H1 (cell line): ENCODE results near the gene PPP1R2. TPM values are rescaled to one million over a fixed set of nuclear protein-coding genes. Genes with fewer than 3 reads are reported as not detected.

Experiments
- CTCF ChIA-PET: fragments of 300-600 bp; sonication (Branson Sonifier 250); formaldehyde crosslinking; loops from one replicate; lab custom pipeline; 2021; ENCODE audit not compliant: partially characterized antibody; lab: Charles Lee
- POLR2A ChIA-PET: fragments of 300-600 bp; sonication (Branson Sonifier 250); formaldehyde crosslinking; loops from one replicate; lab custom pipeline; 2021; ENCODE audit warnings: inconsistent platforms; ENCODE audit not compliant: partially characterized antibody; lab: Charles Lee
- DNase-seq, 2 experiments: peaks; one replicate each; pipeline versions ENCODE4 v3.0.0 to v3.0.0-alpha.2; 2010 to 2022; ENCODE audit warnings: low spot score in 2 of 2, low read depth in 1 of 2, mixed read lengths in 1 of 2
- FAIRE-seq: peaks from 2 replicates; lab custom pipeline; 2011; peaks lifted over from hg19 to GRCh38; lab: Jason Lieb, UNC
- H2AFZ ChIP-seq: 2 replicates; pipeline ENCODE4 v1.8.1; 2012; ENCODE audit warnings: low read length, inconsistent platforms
- H2AK5ac ChIP-seq: 2 replicates; pipeline ENCODE4 v1.6.1; 2013; ENCODE audit warnings: low read depth, low read length
- H2BK120ac ChIP-seq: replicated peaks from 2 replicates; pipeline ENCODE3; 2013; ENCODE audit warnings: low read depth, low read length, inconsistent platforms
- H2BK12ac ChIP-seq: 2 replicates; pipeline ENCODE4 v1.6.1; 2013; ENCODE audit warnings: low read depth, low read length
- H2BK15ac ChIP-seq: 2 replicates; pipeline ENCODE4 v1.6.1; 2013; ENCODE audit warnings: low read length
- H2BK20ac ChIP-seq: 2 replicates; pipeline ENCODE4 v1.6.1; 2013; ENCODE audit warnings: low read length
- H2BK5ac ChIP-seq: 2 replicates; pipeline ENCODE4 v1.6.1; 2013; ENCODE audit warnings: low read depth, low read length
- H3K14ac ChIP-seq: 2 replicates; pipeline ENCODE4 v1.6.1; 2013; ENCODE audit warnings: inconsistent platforms; ENCODE audit not compliant: insufficient read length
- H3K18ac ChIP-seq: 2 replicates; pipeline ENCODE4 v1.6.1; 2013; ENCODE audit warnings: low read length; ENCODE audit errors: extremely low read depth
- H3K23ac ChIP-seq: 2 replicates; pipeline ENCODE4 v1.6.1; 2013; ENCODE audit warnings: inconsistent platforms; ENCODE audit not compliant: insufficient read length
- H3K23me2 ChIP-seq: 2 replicates; pipeline ENCODE4 v1.6.1; 2013; ENCODE audit warnings: low read depth, low read length
- H3K27ac ChIP-seq: 2 replicates; pipeline ENCODE4 v1.6.1; 2011; ENCODE audit warnings: low read depth, low read length, inconsistent platforms
- H3K27me3 ChIP-seq, 4 experiments: replicated peaks in 1 of 4; 1 replicate in 1 of 4; 2 replicates in 3 of 4; pipeline versions ENCODE4 v1.6.1 to v1.8.1; 2011 to 2013; ENCODE audit warnings: low read length in 3 of 4, mild to moderate bottlenecking in 3 of 4, inconsistent platforms in 2 of 4, mixed read lengths in 2 of 4, moderate library complexity in 1 of 4; ENCODE audit not compliant: control insufficient read depth in 3 of 4, insufficient read depth in 3 of 4; ENCODE audit errors: extremely low read depth in 1 of 4
- H3K36me3 ChIP-seq, 4 experiments: 2 replicates each; pipeline versions ENCODE4 v1.6.1 to v1.8.1; 2011 to 2013; ENCODE audit warnings: mild to moderate bottlenecking in 4 of 4, low read length in 3 of 4, moderate library complexity in 2 of 4, control low read depth in 1 of 4, inconsistent platforms in 1 of 4; ENCODE audit not compliant: insufficient read depth in 4 of 4, control insufficient read depth in 2 of 4
- H3K4ac ChIP-seq: replicated peaks from 2 replicates; pipeline ENCODE3; 2013; ENCODE audit warnings: low read length, low read depth, mixed read lengths, inconsistent platforms; ENCODE audit not compliant: insufficient read length
- H3K4me1 ChIP-seq, 4 experiments: replicated peaks in 1 of 4; 1 replicate in 1 of 4; 2 replicates in 3 of 4; pipeline versions ENCODE4 v1.6.1 to v1.8.1; 2011 to 2013; ENCODE audit warnings: low read length in 3 of 4, inconsistent platforms in 2 of 4, mixed read lengths in 1 of 4; ENCODE audit not compliant: insufficient read depth in 4 of 4, control insufficient read depth in 3 of 4
- H3K4me2 ChIP-seq, 2 experiments: 2 replicates each; pipeline versions ENCODE4 v1.6.1 to v1.8.1; 2011 to 2013; ENCODE audit warnings: low read depth in 2 of 2, low read length in 2 of 2, control low read depth in 1 of 2, inconsistent platforms in 1 of 2, mild to moderate bottlenecking in 1 of 2; ENCODE audit not compliant: insufficient read depth in 1 of 2
- H3K4me3 ChIP-seq, 4 experiments: fragments of 200-600, 300-600 bp in 1 of 4; sonication (generic), shearing (Covaris generic), sonication (Bioruptor Twin) in 1 of 4; 2 replicates each; pipeline versions ENCODE4 v1.5.1 to v1.8.1; 2011 to 2016; ENCODE audit warnings: low read length in 4 of 4, low read depth in 3 of 4, control low read depth in 2 of 4, inconsistent platforms in 2 of 4, mild to moderate bottlenecking in 2 of 4, mixed read lengths in 1 of 4, moderate library complexity in 1 of 4; ENCODE audit not compliant: insufficient read depth in 2 of 4; ENCODE audit errors: extremely low read depth in 1 of 4
- H3K56ac ChIP-seq: replicated peaks from 2 replicates; pipeline ENCODE3; 2013; ENCODE audit warnings: low read depth, mild to moderate bottlenecking, mixed read lengths, low read length, inconsistent platforms; ENCODE audit not compliant: insufficient read length
- H3K79me1 ChIP-seq: 2 replicates; pipeline ENCODE4 v1.6.1; 2013; ENCODE audit warnings: low read depth, low read length, control low read depth
- H3K79me2 ChIP-seq, 2 experiments: 2 replicates each; pipeline versions ENCODE4 v1.6.1 to v1.8.1; 2012 to 2013; ENCODE audit warnings: low read length in 2 of 2, mild to moderate bottlenecking in 2 of 2, inconsistent platforms in 1 of 2; ENCODE audit not compliant: insufficient read depth in 2 of 2, control insufficient read depth in 1 of 2
- H3K9ac ChIP-seq, 4 experiments: replicated peaks in 1 of 4; 1 replicate in 1 of 4; 2 replicates in 3 of 4; pipeline versions ENCODE4 v1.6.1 to v1.8.1; 2011 to 2013; ENCODE audit warnings: low read depth in 3 of 4, low read length in 3 of 4, control low read depth in 2 of 4, mild to moderate bottlenecking in 2 of 4, moderate library complexity in 2 of 4, inconsistent platforms in 1 of 4; ENCODE audit errors: extremely low read depth in 1 of 4
- H3K9me3 ChIP-seq, 2 experiments: 2 replicates each; pipeline versions ENCODE4 v1.6.1 to v1.8.1; 2012 to 2013; ENCODE audit warnings: mild to moderate bottlenecking in 2 of 2, moderate library complexity in 2 of 2, control low read depth in 1 of 2, inconsistent platforms in 1 of 2, low read depth in 1 of 2, low read length in 1 of 2, mixed read lengths in 1 of 2; ENCODE audit not compliant: insufficient read depth in 2 of 2
- H4K20me1 ChIP-seq, 2 experiments: replicated peaks in 1 of 2; 2 replicates each; pipeline versions ENCODE3 to v1.8.1; 2011 to 2013; ENCODE audit warnings: inconsistent platforms in 2 of 2, low read length in 2 of 2, mild to moderate bottlenecking in 1 of 2; ENCODE audit not compliant: insufficient read depth in 2 of 2, control insufficient read depth in 1 of 2
- H4K5ac ChIP-seq: 2 replicates; pipeline ENCODE4 v1.6.1; 2013; ENCODE audit warnings: low read length, low read depth, mixed read lengths, inconsistent platforms; ENCODE audit not compliant: insufficient read length
- H4K8ac ChIP-seq: 2 replicates; pipeline ENCODE4 v1.8.0; 2013; ENCODE audit warnings: mild to moderate bottlenecking, moderate library complexity, low read length, inconsistent platforms; ENCODE audit not compliant: insufficient read depth; ENCODE audit errors: extremely low read depth
- H4K91ac ChIP-seq: replicated peaks from 2 replicates; pipeline ENCODE3; 2013; ENCODE audit warnings: low read length, mixed read lengths, inconsistent platforms; ENCODE audit not compliant: insufficient read length
- BCL11A ChIP-seq, 2 experiments: IDR thresholded peaks; one replicate each; pipeline ENCODE4 v1.6.1; 2011; ENCODE audit warnings: low read depth in 2 of 2, low read length in 2 of 2, mild to moderate bottlenecking in 2 of 2
- EGR1 ChIP-seq: IDR thresholded peaks from 2 replicates; pipeline ENCODE4 v1.6.1; 2011; ENCODE audit warnings: low read depth, low read length, borderline replicate concordance
- GTF2F1 ChIP-seq: IDR thresholded peaks from 2 replicates; pipeline ENCODE4 v1.6.1; 2012; ENCODE audit warnings: low read depth, low read length, improper control_type of control experiment, borderline replicate concordance
- MAX ChIP-seq: IDR thresholded peaks from 2 replicates; pipeline ENCODE4 v1.6.1; 2012; ENCODE audit warnings: inconsistent platforms
- NANOG ChIP-seq: IDR thresholded peaks from 2 replicates; pipeline ENCODE4 v1.6.1; 2011; ENCODE audit warnings: low read length, low read depth, mild to moderate bottlenecking, inconsistent platforms; ENCODE audit not compliant: insufficient read depth, poor library complexity, severe bottlenecking
- PHF8 ChIP-seq: fragments of 200-600 bp; sonication (generic); conservative IDR thresholded peaks from 2 replicates; pipeline ENCODE4 v1.7.1; 2012; ENCODE audit warnings: low read depth, mild to moderate bottlenecking, inconsistent platforms, low read length, moderate library complexity
- RAD21 ChIP-seq, 2 experiments: IDR thresholded peaks in 1 of 2; conservative IDR thresholded peaks in 1 of 2; 2 replicates each; pipeline ENCODE4 v1.6.1; 2011; ENCODE audit warnings: low read depth in 2 of 2, low read length in 2 of 2, improper control_type of control experiment in 1 of 2, inconsistent platforms in 1 of 2, mild to moderate bottlenecking in 1 of 2, moderate library complexity in 1 of 2
- RBBP5 ChIP-seq: IDR thresholded peaks from 2 replicates; pipeline ENCODE4 v1.7.1; 2012; ENCODE audit warnings: low read depth, mild to moderate bottlenecking, inconsistent platforms, low read length, moderate library complexity, borderline replicate concordance
- SRF ChIP-seq: IDR thresholded peaks from 2 replicates; pipeline ENCODE4 v1.6.1; 2011; ENCODE audit warnings: mild to moderate bottlenecking, low read depth, low read length, moderate library complexity
- SUZ12 ChIP-seq: fragments of 200-600 bp; sonication (generic); IDR thresholded peaks from 2 replicates; pipeline ENCODE4 v1.6.1; 2012; ENCODE audit warnings: mild to moderate bottlenecking, inconsistent platforms, low read length, moderate library complexity, mixed read lengths
- TAF1 ChIP-seq: IDR thresholded peaks from 2 replicates; pipeline ENCODE4 v1.6.1; 2011; ENCODE audit warnings: mild to moderate bottlenecking, low read depth, low read length
- TAF7 ChIP-seq: optimal IDR thresholded peaks from 2 replicates; pipeline ENCODE3; 2011; ENCODE audit warnings: low read depth, mild to moderate bottlenecking, inconsistent platforms, low read length, moderate library complexity, borderline replicate concordance
- TCF12 ChIP-seq: IDR thresholded peaks from 2 replicates; pipeline ENCODE4 v1.6.1; 2011; ENCODE audit warnings: low read depth, mild to moderate bottlenecking, low read length
- YY1 ChIP-seq: IDR thresholded peaks from 2 replicates; pipeline ENCODE4 v1.6.1; 2011; ENCODE audit warnings: low read depth, mild to moderate bottlenecking, low read length
- WGBS, 2 experiments: shearing (Covaris generic) in 1 of 2; methylation state at CpG; one replicate each; pipeline versions ENCODE4 v1.1.6 to v1.1.7; 2013 to 2015; ENCODE audit warnings: low lambda C conversion rate in 2 of 2, mixed read lengths in 2 of 2, inconsistent platforms in 1 of 2, low coverage in 1 of 2, missing lambda C conversion rate in 1 of 2; ENCODE audit not compliant: insufficient replicate concordance in 2 of 2, insufficient coverage in 1 of 2, insufficient read length in 1 of 2; ENCODE audit errors: extremely low coverage in 1 of 2, missing lambda C conversion rate in 1 of 2; 5-methylcytosine and 5-hydroxymethylcytosine counted together
- polyA plus RNA-seq, 7 experiments: library from polyadenylated mRNA; depleted of rRNA in 3 of 7; stranded (reverse) in 5 of 7; unstranded in 2 of 7; fragments of >200 nt in 5 of 7; fragments of 200-250 nt in 2 of 7; gene quantifications; 1 replicate in 5 of 7; 2 replicates in 1 of 7; 4 replicates in 1 of 7; pipeline versions ENCODE4 v1.2.1 to v1.2.3, GENCODE V29; 2011 to 2013; ENCODE audit warnings: missing spikeins in 2 of 7, mixed read lengths in 2 of 7
- total RNA-seq: library from RNA; stranded (reverse); fragmentation: NEBNext Ultra II Directional; extraction: Animal tissue kit (Norgen Biotek cat#: 25700); gene quantifications from 2 replicates; pipeline ENCODE4 v1.2.1, GENCODE V29; 2021

Gene PPP1R2
- total and polyA plus RNA-seq, 2 of the 8 experiments (the other 6 are each of a cell fraction or from before 2014, with no cell fraction given) = 14.0 to 26.5 TPM

- Histone ChIP-seq H3K14ac (no peak overlapping the region), H2BK12ac (no peak overlapping the region), H2BK120ac (no peak overlapping the region), H3K27me3 (no peaks in the 10 kb centered on the region), H2AFZ (no peak overlapping the region), H3K23me2 (no peaks in the 10 kb centered on the region; the same call in 1 of the 2 replicates), H4K8ac (no peak overlapping the region), H3K4me2 (no peak overlapping the region), H2BK15ac (no peak overlapping the region), H3K18ac (no peak overlapping the region), H3K27ac (no peak overlapping the region), H2BK5ac (no peak overlapping the region), H3K4me1 (no peaks in the 10 kb centered on the region), H2AK5ac (no peak overlapping the region), H3K9me3 (peaks cover 0 to 4% of the 10 kb centered on the region in 2 experiments; a peak in 1 of 4 replicates), H3K79me2 (no peaks in the 10 kb centered on the region), H3K4me3 (no peak overlapping the region), H3K56ac (no peak overlapping the region), H2BK20ac (no peak overlapping the region), H3K9ac (no peak overlapping the region), H4K5ac (no peak overlapping the region), H4K91ac (no peak overlapping the region), H3K36me3 (no peaks in the 10 kb centered on the region), H3K23ac (no peak overlapping the region), H4K20me1 (no peaks in the 10 kb centered on the region), H3K4ac (no peak overlapping the region), H3K79me1 (no peaks in the 10 kb centered on the region)
- ChIA-PET POLR2A (no interaction called here), CTCF (interaction anchor here (1.0 to 1.2 kb wide), 2 partner anchors 12 to 313 kb away, joined by 3 read pairs; no protein-coding TSS in a partner anchor)
- FAIRE-seq (no peak), DNase-seq (no peak)
- 86% methylated on average over 4 of the region's 4 CpGs; no CpG with 5 or more reads in 1 of the 2 experiments for WGBS, 2 experiments
- no peak for TF ChIP-seq SRF
- no peak for TF ChIP-seq TCF12
- TF ChIP-seq RAD21 (IDR thresholded peaks at IDR 0.05 in 1 of 2, conservative IDR thresholded peaks at IDR 0.05 in 1 of 2; ENCODE audit: low read depth in 2 of 2, low read length in 2 of 2) = no peak
- TF ChIP-seq PHF8 = no peak
- no peak for TF ChIP-seq SUZ12
- no peak for TF ChIP-seq EGR1
- TF ChIP-seq RBBP5 = no peak
- no peak for TF ChIP-seq BCL11A (IDR thresholded peaks at IDR 0.05; ENCODE audit: low read depth in 2 of 2, low read length in 2 of 2)
- TF ChIP-seq GTF2F1 = no peak
- TF ChIP-seq MAX = no peak
- no peak for TF ChIP-seq YY1
- TF ChIP-seq NANOG = no peak
- TF ChIP-seq TAF1 = no peak
- no peak for TF ChIP-seq TAF7
Observed at GRCh38 chr3:195584543-195584870, 41.4 kb upstream of the PPP1R2 start.
